Peyer's patch (tissue), 4 donors: ENCODE measurements around the gene IFITM1.

Experiments used
- POLR2A ChIP-seq, 2 donors: fragments of 450-650 bp; IDR thresholded peaks; one replicate each; pipeline ENCODE4 v1.5.1; 2017; ENCODE audit warnings: antibody characterized with exemption in 2 of 2, mild to moderate bottlenecking in 2 of 2, moderate library complexity in 2 of 2
- TF ChIP-seq, protein P1 (sequence below), 6 experiments: fragments of 450-650 bp in 4 of 6; fragments of 200-600 bp in 2 of 6; sonication (generic) in 1 of 6; IDR thresholded peaks; one replicate each; pipeline ENCODE4 v1.5.1; 2017 to 2019; ENCODE audit warnings: antibody characterized with exemption in 6 of 6, mild to moderate bottlenecking in 3 of 6, moderate library complexity in 1 of 6

DNA sequence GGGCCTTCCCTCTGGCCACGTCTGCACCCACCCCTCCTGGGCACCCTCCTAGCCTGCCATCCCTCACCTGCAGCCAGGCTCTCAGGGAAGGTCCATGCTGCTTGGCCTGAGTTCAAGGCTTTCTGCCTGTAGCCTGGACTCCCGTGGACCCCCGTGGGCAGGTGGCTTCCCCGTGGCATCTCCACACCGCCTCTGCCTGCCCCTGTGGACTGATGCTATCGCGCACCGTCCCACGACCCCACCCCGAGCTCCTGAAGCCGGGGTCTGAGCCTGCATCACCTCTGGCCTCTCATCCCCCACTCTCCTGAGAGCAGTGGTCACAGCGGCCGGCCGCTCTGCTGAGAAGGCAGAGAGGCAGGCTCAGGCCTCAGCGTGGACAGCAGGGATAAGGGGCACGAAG, 19.1 kb upstream of the IFITM1 start:
- TF ChIP-seq, protein P1, sequence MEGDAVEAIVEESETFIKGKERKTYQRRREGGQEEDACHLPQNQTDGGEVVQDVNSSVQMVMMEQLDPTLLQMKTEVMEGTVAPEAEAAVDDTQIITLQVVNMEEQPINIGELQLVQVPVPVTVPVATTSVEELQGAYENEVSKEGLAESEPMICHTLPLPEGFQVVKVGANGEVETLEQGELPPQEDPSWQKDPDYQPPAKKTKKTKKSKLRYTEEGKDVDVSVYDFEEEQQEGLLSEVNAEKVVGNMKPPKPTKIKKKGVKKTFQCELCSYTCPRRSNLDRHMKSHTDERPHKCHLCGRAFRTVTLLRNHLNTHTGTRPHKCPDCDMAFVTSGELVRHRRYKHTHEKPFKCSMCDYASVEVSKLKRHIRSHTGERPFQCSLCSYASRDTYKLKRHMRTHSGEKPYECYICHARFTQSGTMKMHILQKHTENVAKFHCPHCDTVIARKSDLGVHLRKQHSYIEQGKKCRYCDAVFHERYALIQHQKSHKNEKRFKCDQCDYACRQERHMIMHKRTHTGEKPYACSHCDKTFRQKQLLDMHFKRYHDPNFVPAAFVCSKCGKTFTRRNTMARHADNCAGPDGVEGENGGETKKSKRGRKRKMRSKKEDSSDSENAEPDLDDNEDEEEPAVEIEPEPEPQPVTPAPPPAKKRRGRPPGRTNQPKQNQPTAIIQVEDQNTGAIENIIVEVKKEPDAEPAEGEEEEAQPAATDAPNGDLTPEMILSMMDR (IDR thresholded peaks at IDR 0.05), result no peak
- no peak for TF ChIP-seq POLR2A (IDR thresholded peaks at IDR 0.05)
